Measurements from ENCODE around the gene ATG7.
"Not testable (repeated sequence)": the region's sequence is repeated elsewhere in the genome, so short reads cannot be mapped to it uniquely, and the experiment has no call there.

ATG7 gene

GRCh38 chr3:11509173-11510000, 237.2 kb downstream of the ATG7 start:
- DNase-seq (ENCODE audit: low read depth in 2 of 2), result no peak

GRCh38 chr3:11510001-11510340, 237.8 kb downstream of the ATG7 start:
- DNase-seq (ENCODE audit: low read depth in 2 of 2), result no peak

- DNase-seq (ENCODE audit: low read depth in 2 of 2), result no peak
Observed at GRCh38 chr3:11510356-11510755, 238.2 kb downstream of the ATG7 start.

- DNase-seq (ENCODE audit: low read depth in 2 of 2), result not testable (repeated sequence)
Observed at GRCh38 chr3:11511606-11512005, 239.4 kb downstream of the ATG7 start.

GRCh38 chr3:11513125-11513816, 241.1 kb downstream of the ATG7 start:
- DNase-seq (ENCODE audit: low read depth in 2 of 2), result not testable (repeated sequence)

GRCh38 chr3:11513817-11514135, 241.6 kb downstream of the ATG7 start:
- no peak for DNase-seq (ENCODE audit: low read depth in 2 of 2)

- no peak for DNase-seq (ENCODE audit: low read depth in 2 of 2)
Observed at GRCh38 chr3:11514191-11514821, 242.1 kb downstream of the ATG7 start.

GRCh38 chr3:11517601-11518000, 245.4 kb downstream of the ATG7 start:
- no peak for DNase-seq (ENCODE audit: low read depth in 2 of 2)

GRCh38 chr3:11521167-11521566, 249.0 kb downstream of the ATG7 start:
- no peak for DNase-seq (ENCODE audit: low read depth in 2 of 2)

- no peak for DNase-seq (ENCODE audit: low read depth in 2 of 2)
Observed at GRCh38 chr3:11522398-11522715, 250.2 kb downstream of the ATG7 start.

GRCh38 chr3:11522953-11523571, 250.9 kb downstream of the ATG7 start:
- no peak for DNase-seq (ENCODE audit: low read depth in 2 of 2)

GRCh38 chr3:11523572-11524101, 251.4 kb downstream of the ATG7 start:
- DNase-seq (ENCODE audit: low read depth in 2 of 2), result no peak

- DNase-seq (ENCODE audit: low read depth in 2 of 2), result not testable (repeated sequence)
Observed at GRCh38 chr3:11526121-11526520, 253.9 kb downstream of the ATG7 start.

GRCh38 chr3:11529281-11529680, 257.1 kb downstream of the ATG7 start:
- DNase-seq (ENCODE audit: low read depth in 2 of 2), result no peak

- no peak for DNase-seq (ENCODE audit: low read depth in 2 of 2)
Observed at GRCh38 chr3:11530153-11530721, 258.0 kb downstream of the ATG7 start.

- DNase-seq (ENCODE audit: low read depth in 2 of 2), result no peak
Observed at GRCh38 chr3:11532931-11533391, 260.8 kb downstream of the ATG7 start.

- DNase-seq (ENCODE audit: low read depth in 2 of 2), result no peak
Observed at GRCh38 chr3:11534011-11534792, 262.0 kb downstream of the ATG7 start.

GRCh38 chr3:11534793-11535101, 262.6 kb downstream of the ATG7 start:
- DNase-seq (ENCODE audit: low read depth in 2 of 2), result no peak

GRCh38 chr3:11535243-11535960, 263.2 kb downstream of the ATG7 start:
- DNase-seq (ENCODE audit: low read depth in 2 of 2), result no peak

GRCh38 chr3:11536132-11536935, 264.1 kb downstream of the ATG7 start:
- no peak for DNase-seq (ENCODE audit: low read depth in 2 of 2)
